ENCODE data around the gene HIF1AN. TPM values are rescaled to one million over a fixed set of nuclear protein-coding genes. Genes with fewer than 3 reads are reported as not detected.

HIF1AN gene
- total and polyA plus RNA-seq, 2 of the 8 experiments (the other 6 are each of a cell fraction or from before 2014, with no cell fraction given), result 10.9 to 62.8 TPM

GRCh38 chr10:100554902-100555301, 19.2 kb downstream of the HIF1AN start:
- H3K9ac ChIP-seq (replicated peaks in 1 of 4; ENCODE audit: extremely low read depth in 1 of 4, low read depth in 3 of 4, low read length in 3 of 4), result no peak overlapping the region
- H2BK20ac ChIP-seq (ENCODE audit: low read length), result no peak overlapping the region
- no peak overlapping the region for H3K4me3 ChIP-seq (ENCODE audit: extremely low read depth in 1 of 4, insufficient read depth in 2 of 4, low read depth in 3 of 4, low read length in 4 of 4)
- ChIA-PET POLR2A (ENCODE audit: partially characterized antibody) (interaction anchor here (0.6 to 5.4 kb wide), 9 partner anchors 9 to 328 kb away, joined by 3 to 41 read pairs (median 3); partner anchors contain the start of gene HIF1AN), CTCF (ENCODE audit: partially characterized antibody) (interaction anchor here (0.6 to 4.0 kb wide), 12 partner anchors 9 to 504 kb away, joined by 3 to 16 read pairs (median 5); partner anchors contain the start of gene HIF1AN)
- no peak overlapping the region for H3K4me2 ChIP-seq (ENCODE audit: insufficient read depth in 1 of 2, low read depth in 2 of 2, low read length in 2 of 2)
- peaks cover 2 to 19% (median 8%) of the 10 kb centered on the region in 4 experiments; a peak in 6 of 8 replicates for H3K36me3 ChIP-seq (ENCODE audit: control insufficient read depth in 2 of 4, insufficient read depth in 4 of 4, low read length in 3 of 4)
- no peak overlapping the region for H3K4ac ChIP-seq (replicated peaks; ENCODE audit: insufficient read length, low read depth, low read length)
- no peak overlapping the region for H4K91ac ChIP-seq (replicated peaks; ENCODE audit: insufficient read length, low read length)
- no peaks in the 10 kb centered on the region for H3K79me1 ChIP-seq (ENCODE audit: low read depth, low read length)
- H3K23ac ChIP-seq (ENCODE audit: insufficient read length), result no peak overlapping the region
- 94% methylated on average over 2 of the region's 2 CpGs; no CpG with 5 or more reads in 1 of the 2 experiments for WGBS, 2 experiments (ENCODE audit: extremely low coverage in 1 of 2, insufficient coverage in 1 of 2, insufficient read length in 1 of 2, insufficient replicate concordance in 2 of 2, low coverage in 1 of 2, low lambda C conversion rate in 2 of 2, missing lambda C conversion rate in 1 of 2)
- H3K14ac ChIP-seq (ENCODE audit: insufficient read length), result no peak overlapping the region
- H2BK5ac ChIP-seq (ENCODE audit: low read depth, low read length), result no peak overlapping the region
- FAIRE-seq, result no peak
- no peak overlapping the region for H3K18ac ChIP-seq (ENCODE audit: extremely low read depth, low read length)
- H3K27ac ChIP-seq (ENCODE audit: low read depth, low read length), result no peak overlapping the region
- H4K5ac ChIP-seq (ENCODE audit: insufficient read length, low read depth, low read length), result no peak overlapping the region
- no peak overlapping the region for H2AFZ ChIP-seq (ENCODE audit: low read length)
- no peaks in the 10 kb centered on the region for H3K4me1 ChIP-seq (replicated peaks in 1 of 4; ENCODE audit: control insufficient read depth in 3 of 4, insufficient read depth in 4 of 4, low read length in 3 of 4)
- H3K79me2 ChIP-seq (ENCODE audit: control insufficient read depth in 1 of 2, insufficient read depth in 2 of 2, low read length in 2 of 2), result no peaks in the 10 kb centered on the region
- H4K20me1 ChIP-seq (replicated peaks in 1 of 2; ENCODE audit: control insufficient read depth in 1 of 2, insufficient read depth in 2 of 2, low read length in 2 of 2), result peaks cover 0 to 2% of the 10 kb centered on the region in 2 experiments
- H2BK12ac ChIP-seq (ENCODE audit: low read depth, low read length), result no peak overlapping the region
- no peak overlapping the region for H3K56ac ChIP-seq (replicated peaks; ENCODE audit: insufficient read length, low read depth, low read length)
- H3K9me3 ChIP-seq (ENCODE audit: insufficient read depth in 2 of 2, low read depth in 1 of 2, low read length in 1 of 2), result no peaks in the 10 kb centered on the region
- no peak overlapping the region for H4K8ac ChIP-seq (ENCODE audit: extremely low read depth, insufficient read depth, low read length)
- no peak overlapping the region for H2BK120ac ChIP-seq (replicated peaks; ENCODE audit: low read depth, low read length)
- DNase-seq (ENCODE audit: low read depth in 1 of 2, low spot score in 2 of 2), result no peak
- no peaks in the 10 kb centered on the region for H3K23me2 ChIP-seq (ENCODE audit: low read depth, low read length)
- no peaks in the 10 kb centered on the region for H3K27me3 ChIP-seq (replicated peaks in 1 of 4; ENCODE audit: control insufficient read depth in 3 of 4, extremely low read depth in 1 of 4, insufficient read depth in 3 of 4, low read length in 3 of 4)
- H2AK5ac ChIP-seq (ENCODE audit: low read depth, low read length), result no peak overlapping the region
- no peak overlapping the region for H2BK15ac ChIP-seq (ENCODE audit: low read length)
- TF ChIP-seq ASH2L (IDR thresholded peaks at IDR 0.05; ENCODE audit: low read length) (no peak), GTF2F1 (IDR thresholded peaks at IDR 0.05; ENCODE audit: borderline replicate concordance, low read depth, low read length) (no peak), BCL11A (IDR thresholded peaks at IDR 0.05; ENCODE audit: low read depth in 2 of 2, low read length in 2 of 2) (no peak), NANOG (IDR thresholded peaks at IDR 0.05; ENCODE audit: insufficient read depth, low read depth, low read length, poor library complexity, severe bottlenecking) (no peak), SUZ12 (IDR thresholded peaks at IDR 0.05; ENCODE audit: low read length) (no peak), CEBPB (IDR thresholded peaks at IDR 0.05; ENCODE audit: low read depth, low read length) (no peak), MAX (IDR thresholded peaks at IDR 0.05) (no peak), E2F6 (IDR thresholded peaks at IDR 0.05) (no peak)

Measured in H1 (cell line).